GM20431 (cell line): ENCODE results near the gene CXCR6.

Source experiments
- in situ Hi-C: fragments of 300-500 bp; cut with MseI, MboI; formaldehyde crosslinking; loops from one replicate; pipeline ENCODE4 v1.15.0; 2020; ENCODE audit warnings: low sequenced_read_pairs; ENCODE audit not compliant: unreplicated experiment

The CXCR6 gene

DNA sequence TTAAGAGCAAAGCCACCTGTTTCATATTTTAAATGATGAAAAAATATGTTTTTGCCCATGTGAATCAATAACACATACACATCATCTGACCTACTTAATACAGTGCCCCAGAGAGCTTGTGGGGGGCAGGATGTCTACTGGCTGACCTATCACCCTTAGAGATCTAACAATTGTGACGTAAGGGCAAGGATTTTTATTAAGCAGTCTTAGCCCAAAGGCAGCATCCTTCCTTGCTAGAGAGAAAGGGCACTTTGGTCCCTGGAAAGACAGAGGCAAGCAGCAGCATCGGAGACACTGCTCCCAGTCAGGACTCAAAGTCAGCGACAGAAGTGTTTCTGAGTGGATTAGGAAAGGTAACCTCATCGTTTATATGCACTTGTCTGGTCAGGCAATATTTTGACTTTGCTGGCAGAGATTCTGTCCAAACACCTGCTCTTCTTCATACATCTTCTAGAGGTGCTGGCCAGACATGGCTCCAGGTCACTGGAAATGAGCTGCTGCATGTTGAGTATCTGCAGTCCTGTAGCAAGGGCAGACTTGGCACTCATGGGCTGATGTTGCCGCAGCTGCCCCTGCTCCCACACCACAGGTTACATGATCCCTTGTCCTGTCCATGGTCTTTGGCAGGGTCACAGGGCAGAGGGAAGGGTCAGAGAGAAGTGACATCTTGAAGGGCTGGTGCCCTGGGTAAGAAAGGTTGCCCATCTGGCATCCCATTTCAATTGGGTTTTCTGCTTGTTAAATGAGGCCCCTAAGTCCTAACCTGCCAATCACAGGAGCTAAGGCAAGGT is 1.8 kb downstream of the CXCR6 start:
- in situ Hi-C loops, result loop anchor here (10.0 to 25.0 kb wide), 3 partner anchors 267 to 433 kb away; partner anchors contain the start of gene CCR1

DNA sequence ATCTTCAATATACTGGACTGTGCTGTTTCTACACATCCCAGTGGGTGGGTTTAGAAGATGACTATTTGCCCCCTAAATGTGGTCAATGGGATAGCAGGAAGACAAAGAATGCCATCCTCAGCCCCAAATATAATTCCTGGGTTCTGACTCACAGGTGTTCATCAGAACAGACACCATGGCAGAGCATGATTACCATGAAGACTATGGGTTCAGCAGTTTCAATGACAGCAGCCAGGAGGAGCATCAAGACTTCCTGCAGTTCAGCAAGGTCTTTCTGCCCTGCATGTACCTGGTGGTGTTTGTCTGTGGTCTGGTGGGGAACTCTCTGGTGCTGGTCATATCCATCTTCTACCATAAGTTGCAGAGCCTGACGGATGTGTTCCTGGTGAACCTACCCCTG is 3.0 kb downstream of the CXCR6 start:
- in situ Hi-C loops, result loop anchor here (10.0 to 25.0 kb wide), 3 partner anchors 266 to 434 kb away; partner anchors contain the start of gene CCR1

DNA sequence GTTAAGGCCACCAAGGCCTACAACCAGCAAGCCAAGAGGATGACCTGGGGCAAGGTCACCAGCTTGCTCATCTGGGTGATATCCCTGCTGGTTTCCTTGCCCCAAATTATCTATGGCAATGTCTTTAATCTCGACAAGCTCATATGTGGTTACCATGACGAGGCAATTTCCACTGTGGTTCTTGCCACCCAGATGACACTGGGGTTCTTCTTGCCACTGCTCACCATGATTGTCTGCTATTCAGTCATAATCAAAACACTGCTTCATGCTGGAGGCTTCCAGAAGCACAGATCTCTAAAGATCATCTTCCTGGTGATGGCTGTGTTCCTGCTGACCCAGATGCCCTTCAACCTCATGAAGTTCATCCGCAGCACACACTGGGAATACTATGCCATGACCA is 3.6 kb downstream of the CXCR6 start:
- in situ Hi-C loops, result loop anchor here (10.0 to 25.0 kb wide), 3 partner anchors 265 to 435 kb away; partner anchors contain the start of gene CCR1

DNA sequence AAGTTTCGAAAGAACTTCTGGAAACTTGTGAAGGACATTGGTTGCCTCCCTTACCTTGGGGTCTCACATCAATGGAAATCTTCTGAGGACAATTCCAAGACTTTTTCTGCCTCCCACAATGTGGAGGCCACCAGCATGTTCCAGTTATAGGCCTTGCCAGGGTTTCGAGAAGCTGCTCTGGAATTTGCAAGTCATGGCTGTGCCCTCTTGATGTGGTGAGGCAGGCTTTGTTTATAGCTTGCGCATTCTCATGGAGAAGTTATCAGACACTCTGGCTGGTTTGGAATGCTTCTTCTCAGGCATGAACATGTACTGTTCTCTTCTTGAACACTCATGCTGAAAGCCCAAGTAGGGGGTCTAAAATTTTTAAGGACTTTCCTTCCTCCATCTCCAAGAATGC is 4.1 kb downstream of the CXCR6 start:
- in situ Hi-C loops, result loop anchor here (10.0 to 25.0 kb wide), 3 partner anchors 265 to 435 kb away; partner anchors contain the start of gene CCR1

DNA sequence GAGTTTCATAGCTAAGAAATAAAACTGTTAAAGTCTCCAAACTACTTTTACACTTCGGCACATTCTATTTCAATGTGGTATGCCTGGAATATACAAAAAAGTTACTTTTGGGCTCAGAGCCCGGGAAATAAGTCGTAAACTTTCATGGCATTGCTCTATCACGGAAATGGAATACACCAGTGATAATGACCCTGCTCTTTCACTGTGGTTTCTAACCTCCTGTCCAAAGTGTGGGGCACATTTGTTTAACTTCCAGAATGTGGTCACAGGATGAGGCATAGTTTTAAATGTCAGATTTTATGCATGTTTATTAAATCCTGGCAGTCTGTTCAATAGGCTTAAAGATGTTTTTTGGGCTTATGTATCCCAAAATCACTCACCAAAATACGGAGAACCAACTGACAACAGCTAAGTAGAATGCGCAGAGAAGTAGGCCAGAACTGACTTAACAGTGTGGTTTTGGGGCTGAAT is 5.1 kb downstream of the CXCR6 start:
- in situ Hi-C loops, result loop anchor here (10.0 to 25.0 kb wide), 3 partner anchors 264 to 436 kb away; partner anchors contain the start of gene CCR1

DNA sequence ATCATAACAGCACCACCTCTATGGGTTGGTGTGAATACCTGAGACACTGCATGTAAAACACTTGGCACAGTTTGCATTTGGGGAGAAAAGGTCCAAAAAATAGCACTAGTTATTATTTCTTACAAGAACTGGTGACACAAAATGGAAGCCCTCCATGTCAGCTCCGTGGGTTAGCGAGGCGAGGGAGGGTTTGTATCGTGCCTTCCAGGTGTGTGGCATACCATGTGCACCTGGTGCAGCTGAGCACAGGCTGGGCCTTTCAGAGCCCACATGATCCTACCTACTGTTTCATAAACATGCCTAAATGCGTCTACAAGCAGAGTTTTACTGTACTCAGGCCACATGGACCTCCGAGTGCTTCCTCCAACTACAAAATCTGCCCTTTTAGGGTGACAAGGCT is 5.6 kb downstream of the CXCR6 start:
- in situ Hi-C loops, result loop anchor here (10.0 to 25.0 kb wide), 3 partner anchors 263 to 437 kb away; partner anchors contain the start of gene CCR1

DNA sequence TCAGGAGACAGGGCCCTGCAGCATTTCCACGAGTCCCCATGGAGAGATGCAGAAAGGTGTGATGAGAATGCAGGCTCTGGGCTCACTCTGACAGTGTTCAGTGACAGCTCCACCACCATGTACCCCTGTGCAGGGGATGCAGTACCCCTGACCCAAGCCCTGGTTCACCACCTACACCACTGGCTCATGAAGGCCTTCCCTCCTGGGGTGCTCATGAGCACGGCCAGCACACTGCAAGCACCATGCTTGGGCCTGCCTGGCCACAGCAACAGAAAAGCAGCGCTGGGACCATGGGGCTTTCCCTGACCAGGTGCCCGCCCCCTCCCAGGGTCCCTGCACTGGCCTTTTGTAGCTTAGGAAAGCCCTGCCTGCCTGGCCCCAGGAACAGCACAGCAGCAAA is 6.2 kb downstream of the CXCR6 start:
- in situ Hi-C loops, result loop anchor here (10.0 to 25.0 kb wide), 3 partner anchors 263 to 437 kb away; partner anchors contain the start of gene CCR1

DNA sequence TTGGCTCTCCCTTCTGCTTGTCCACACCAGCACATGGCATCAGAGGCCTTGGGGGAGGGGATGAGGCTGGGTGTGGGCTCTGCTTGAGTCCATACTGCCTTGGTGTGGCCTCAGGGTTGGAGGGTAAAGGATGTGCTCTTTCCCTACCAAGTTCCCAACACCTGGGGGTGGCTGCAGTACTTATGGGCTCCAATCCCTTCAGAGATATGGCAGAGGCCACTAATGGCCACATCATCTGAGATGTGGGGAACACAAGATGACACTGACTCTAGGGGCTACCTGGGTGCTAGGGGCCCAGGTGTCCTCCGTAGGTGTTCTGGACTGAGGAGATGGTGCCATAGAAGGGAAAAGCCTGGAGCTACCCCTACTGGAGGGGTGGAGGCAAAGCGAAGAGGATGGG is 6.9 kb downstream of the CXCR6 start:
- in situ Hi-C loops, result no loop called here

DNA sequence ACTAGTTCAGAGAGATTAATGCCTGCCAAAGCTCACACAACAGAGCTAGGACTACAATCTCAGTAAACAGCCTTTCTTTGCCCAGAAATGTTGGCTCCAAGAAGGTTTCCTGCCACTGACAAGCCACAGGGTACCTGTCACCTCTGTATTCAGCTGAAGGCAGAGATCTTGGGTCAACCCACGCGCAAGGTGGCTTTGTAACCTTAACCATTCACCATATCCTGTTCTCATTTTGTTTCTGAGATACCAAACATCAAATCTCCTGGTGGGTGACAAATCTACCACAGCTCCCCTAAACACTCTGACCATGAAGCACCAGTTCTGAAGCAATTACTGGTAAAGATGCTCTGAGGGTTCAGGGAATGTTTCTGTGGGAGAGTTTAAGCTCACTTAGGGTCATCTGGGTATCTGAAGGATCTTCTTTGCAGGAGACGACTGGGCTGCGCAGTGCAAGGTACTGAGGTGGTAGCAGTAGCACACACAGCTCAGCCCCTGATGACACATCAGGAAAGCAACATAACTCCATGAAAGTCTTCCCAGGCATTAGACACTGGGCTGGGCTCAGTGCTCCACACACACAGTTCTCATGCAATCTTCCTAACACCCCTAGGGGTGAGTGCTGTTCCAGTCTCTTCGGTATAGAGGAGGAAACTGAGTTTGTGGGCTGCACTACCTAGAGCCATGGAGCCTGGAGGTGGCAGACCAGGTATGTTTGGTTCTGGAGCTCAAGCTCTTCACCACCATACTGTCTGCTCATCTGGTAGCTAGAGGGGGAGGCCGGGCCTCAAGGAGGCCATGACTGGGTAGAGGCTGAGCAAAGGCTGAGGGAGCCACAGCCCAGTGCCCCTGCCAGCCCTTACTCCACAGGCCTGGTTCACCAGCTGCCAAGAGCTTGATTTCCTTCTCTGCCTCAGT is 7.7 kb downstream of the CXCR6 start:
- in situ Hi-C loops, result no loop called here

DNA sequence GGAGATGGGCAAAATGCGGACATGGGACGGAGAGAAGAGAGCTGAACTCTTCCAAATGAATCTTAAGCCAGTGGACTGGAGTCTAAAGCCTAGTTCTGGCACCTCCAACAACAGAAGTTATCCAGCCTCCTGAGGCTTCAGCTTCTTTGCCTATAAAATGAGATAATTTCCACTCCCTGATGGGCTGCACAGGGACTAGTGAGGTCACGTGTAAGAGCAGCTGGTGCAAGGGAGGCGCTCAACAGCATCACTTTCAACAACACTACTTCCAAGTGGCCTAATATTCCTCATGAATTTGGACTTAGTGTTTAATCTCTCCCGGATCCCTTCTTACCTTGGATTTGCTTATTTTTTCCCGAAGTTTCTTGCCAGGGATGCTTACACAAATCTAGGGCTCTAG is 8.7 kb downstream of the CXCR6 start:
- in situ Hi-C loops, result no loop called here

DNA sequence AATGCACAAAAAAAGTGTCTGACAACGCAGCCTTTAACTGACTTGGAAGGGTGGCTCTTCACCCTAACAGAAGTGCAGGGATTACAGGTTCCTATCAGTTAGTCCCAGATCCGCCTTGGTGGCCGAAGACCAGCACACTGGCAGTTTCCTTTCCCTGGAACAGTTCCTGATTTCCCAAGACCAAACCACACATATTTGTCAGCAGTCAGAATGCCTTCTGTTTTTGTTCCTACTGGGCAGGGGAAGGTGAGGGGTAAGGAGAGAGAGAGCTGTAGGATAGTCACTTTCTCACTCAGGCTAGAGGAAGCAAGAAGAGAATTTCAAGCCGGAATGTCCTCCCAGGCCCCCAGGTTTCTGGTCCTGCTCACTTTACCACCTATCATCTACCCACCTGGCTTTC is 9.2 kb downstream of the CXCR6 start:
- in situ Hi-C loops, result no loop called here

DNA sequence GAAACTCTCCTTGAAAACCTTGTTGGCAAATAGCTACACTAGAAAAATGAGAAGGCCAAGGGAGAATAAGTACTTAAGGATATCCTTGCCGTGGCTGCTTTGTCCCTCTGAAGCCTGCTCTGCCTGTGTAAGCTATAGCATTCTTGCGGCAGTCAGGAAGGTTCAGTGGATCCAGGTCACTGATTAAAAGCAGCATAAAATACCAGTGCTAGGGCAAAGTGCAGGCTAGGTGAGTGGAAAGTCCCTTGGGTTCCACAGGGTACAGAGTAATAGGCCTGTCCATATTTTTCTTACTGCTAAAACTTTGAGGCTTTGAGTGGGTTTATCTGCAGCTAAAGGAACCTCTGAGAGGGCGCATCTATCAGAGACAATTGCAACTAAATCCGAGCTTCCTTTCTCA is 10.3 kb downstream of the CXCR6 start:
- in situ Hi-C loops, result no loop called here

DNA sequence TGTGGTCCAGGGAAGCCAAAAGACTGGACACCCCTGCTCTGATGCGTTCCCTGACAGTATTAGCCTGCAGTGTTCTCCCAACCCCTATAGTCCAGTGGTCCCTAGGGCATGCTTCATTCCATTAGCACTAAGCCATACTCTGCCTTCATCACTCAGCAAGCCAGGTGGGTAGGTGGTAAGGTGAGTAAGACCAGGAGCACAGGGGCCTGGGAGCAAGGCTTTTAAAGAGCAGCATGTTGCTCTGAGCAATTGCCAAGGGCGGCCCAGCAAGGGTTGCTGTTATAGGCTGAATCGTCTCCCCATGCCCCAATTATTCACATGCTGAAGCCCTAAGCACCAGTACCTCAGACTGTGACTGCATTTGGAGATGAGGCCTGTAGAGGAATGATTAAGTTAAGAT is 11.0 kb downstream of the CXCR6 start:
- in situ Hi-C loops, result no loop called here

DNA sequence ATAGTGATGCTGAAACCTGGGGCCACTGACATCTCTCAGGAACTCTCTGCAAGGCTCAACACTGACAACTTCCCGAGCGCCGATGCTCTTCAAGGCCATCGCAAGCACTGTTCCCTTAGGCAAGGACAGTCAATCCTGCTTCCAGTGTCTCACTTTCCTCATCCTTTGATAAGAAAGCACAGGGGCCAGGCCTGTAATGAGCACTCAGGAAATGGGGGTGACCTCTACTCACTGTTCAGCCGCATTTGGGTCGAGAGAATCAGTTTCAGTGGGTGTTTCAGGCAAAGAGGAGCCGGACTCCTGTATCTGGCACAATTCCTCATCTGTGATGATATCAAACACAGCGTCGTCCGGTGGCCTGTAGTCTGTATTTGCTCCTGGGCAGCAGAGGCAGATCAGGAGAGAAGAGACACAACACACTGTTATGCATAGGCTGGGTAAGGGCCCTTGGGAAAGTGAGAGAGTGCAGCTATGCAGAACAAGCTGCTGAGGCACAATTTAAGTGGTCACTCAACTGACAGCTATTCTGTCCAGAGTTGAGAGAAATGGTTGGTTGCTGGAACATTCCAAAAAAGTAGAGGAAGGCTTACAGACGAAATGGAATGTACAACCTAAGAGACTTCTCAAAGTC is 11.9 kb downstream of the CXCR6 start:
- in situ Hi-C loops, result no loop called here

DNA sequence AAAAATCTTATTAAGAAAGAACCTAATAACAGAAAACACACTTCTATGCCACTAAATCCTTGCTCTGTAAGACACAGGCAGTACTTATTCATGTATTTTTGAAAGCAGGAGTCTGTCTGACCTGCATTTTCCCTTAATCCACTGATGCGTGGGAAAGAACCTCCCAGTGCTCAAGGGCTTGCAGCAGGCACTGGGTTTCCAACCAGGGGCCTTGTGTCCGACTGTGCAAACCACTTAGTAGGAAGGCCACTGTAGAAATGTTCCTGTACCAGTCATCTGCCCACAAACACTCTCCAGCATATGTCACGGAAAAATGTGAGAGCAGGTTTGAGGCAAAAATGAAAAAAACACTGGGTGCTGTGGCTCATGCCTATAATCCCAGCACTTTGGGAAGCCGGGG is 12.4 kb downstream of the CXCR6 start:
- in situ Hi-C loops, result no loop called here

DNA sequence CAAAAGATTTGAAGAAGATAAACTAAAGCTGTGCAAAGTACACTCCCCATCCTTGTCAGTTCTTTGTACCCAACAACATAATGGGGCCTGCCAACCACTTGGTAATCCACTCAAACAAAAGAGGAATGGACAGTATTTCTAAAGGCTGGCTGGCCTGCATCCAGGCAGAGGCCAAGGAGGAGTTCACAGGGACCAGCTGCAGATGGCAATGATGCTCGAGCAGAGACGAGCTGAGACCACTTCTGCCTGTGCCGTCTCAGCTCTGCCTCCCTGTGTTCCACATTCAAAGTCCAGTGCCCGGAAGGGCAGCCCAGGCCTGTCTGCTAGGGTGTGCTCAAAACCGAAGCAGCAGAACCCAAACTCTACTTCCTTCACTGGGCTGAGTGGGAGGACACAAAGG is 14.3 kb downstream of the CXCR6 start:
- in situ Hi-C loops, result no loop called here

DNA sequence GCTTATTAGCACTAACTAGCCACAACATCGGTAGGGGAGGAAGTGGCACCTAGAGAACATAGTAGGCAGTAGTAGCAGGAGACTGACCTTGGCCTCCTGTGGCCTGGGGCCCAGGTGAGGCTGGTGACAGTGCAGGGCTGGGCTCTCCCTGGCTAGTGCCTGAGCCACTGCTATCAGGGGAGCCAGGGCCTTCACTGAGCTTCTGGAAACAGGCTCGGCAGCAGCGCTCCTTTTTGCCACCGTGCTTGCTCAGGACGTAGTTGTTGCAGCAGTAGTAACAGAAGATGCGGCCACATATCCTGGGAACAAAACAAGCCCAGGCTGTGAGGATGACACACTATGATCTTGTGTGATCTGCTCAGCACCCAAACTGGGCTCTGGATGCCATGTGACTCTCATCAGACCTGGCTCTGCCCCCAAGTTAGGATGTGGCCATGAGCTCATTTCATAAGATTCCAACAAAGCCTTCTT is 15.1 kb downstream of the CXCR6 start:
- in situ Hi-C loops, result no loop called here

DNA sequence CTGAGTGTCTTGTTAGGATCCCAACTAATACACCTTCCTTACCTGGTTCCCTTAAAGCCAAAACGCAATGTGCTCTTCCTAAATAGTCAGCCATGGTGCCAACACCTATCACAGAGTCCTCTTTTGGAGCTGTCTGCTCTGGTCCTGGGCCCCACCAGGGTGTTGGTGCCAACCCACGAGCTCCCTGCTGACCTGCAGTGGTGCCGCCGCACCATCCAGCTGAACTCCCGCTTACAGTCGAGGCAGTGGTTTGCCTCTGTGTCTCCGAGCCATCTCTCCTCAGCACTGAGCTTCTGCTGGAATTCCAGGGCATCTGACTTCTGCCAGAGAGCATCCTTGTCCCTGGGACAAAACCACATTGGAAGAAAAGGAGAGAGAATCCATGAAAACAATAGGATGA is 15.9 kb downstream of the CXCR6 start:
- in situ Hi-C loops, result no loop called here

DNA sequence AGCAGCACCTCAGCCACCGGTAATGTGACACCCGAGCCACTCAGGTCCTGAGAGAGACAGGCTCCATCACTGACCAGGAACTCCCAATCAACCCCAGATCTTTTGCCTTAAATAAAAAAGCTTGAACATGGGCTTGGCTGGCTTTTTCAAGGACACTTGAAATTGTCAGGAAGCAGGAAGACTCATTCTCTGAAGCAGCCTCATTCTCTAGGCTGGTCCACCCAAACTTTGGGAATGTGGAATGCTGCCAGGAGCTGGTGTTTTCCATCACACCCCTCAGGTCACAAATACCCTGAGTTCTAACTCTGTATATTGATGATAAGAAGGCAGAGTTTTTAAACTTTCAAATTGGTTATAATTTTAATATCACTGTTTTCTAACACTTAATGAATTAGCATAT is 17.0 kb downstream of the CXCR6 start:
- in situ Hi-C loops, result no loop called here

DNA sequence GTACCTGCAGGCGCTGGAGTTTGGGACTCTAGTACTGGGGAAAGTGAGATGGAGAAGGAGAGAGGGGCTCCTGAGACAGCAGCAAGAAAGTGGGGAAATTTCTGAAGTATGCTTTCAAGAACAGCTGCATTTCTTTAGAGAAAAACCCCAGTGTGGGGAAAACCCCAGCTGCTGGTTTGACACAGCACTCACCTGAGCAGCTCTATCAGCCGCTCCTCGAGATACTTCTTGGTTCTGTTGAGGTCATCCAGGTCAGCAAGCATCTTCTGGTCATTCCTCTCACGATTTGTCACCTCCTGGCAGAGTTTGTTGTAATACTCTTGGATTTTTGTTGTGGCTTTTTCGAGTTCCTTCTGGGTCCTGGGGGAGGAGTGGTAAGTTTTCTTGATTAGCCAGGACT is 18.8 kb downstream of the CXCR6 start:
- in situ Hi-C loops, result no loop called here
